ENCODE measurements around the gene ATR.

DNA sequence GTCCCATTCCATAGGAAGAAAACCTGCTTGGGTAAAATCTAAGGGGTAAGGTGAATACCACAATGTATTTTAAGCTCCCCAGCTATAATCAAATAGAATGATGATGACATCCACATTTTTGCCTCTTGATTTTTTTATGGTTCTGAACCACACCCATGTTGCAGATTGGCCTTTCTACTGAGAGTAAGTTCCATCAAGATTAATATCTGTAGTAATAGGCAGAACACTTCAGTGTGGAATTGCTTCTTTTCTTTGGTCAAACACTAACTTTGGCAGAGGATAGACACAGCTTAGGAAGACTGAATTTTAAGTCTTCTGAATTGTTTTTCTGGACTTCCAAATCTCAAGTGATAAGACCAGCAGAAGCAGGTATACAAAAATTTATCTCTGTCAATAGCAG, 44.7 kb upstream of the ATR start:
- TF ChIP-seq POLR2A (IDR thresholded peaks at IDR 0.05; ENCODE audit: low read depth) = no peak
- TF ChIP-seq, protein P1, sequence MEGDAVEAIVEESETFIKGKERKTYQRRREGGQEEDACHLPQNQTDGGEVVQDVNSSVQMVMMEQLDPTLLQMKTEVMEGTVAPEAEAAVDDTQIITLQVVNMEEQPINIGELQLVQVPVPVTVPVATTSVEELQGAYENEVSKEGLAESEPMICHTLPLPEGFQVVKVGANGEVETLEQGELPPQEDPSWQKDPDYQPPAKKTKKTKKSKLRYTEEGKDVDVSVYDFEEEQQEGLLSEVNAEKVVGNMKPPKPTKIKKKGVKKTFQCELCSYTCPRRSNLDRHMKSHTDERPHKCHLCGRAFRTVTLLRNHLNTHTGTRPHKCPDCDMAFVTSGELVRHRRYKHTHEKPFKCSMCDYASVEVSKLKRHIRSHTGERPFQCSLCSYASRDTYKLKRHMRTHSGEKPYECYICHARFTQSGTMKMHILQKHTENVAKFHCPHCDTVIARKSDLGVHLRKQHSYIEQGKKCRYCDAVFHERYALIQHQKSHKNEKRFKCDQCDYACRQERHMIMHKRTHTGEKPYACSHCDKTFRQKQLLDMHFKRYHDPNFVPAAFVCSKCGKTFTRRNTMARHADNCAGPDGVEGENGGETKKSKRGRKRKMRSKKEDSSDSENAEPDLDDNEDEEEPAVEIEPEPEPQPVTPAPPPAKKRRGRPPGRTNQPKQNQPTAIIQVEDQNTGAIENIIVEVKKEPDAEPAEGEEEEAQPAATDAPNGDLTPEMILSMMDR (IDR thresholded peaks at IDR 0.05) = no peak

Measured in esophagus muscularis mucosa (tissue), 3 donors.